HG02759 (cell line): ENCODE results near the gene MT1E.
A peak's percentile ranks its signal among the peaks of the same experiment; 100 is the strongest.
"Not testable (repeated sequence)": the region's sequence is repeated elsewhere in the genome, so short reads cannot be mapped to it uniquely, and the experiment has no call there.

Experiments used
- ATAC-seq: cut with Tn5 transposase; IDR thresholded peaks from one replicate; pipeline ENCODE4 v1.9.1; 2021; ENCODE audit warnings: mild to moderate bottlenecking, moderate library complexity; ENCODE audit not compliant: unreplicated experiment

MT1E gene

DNA sequence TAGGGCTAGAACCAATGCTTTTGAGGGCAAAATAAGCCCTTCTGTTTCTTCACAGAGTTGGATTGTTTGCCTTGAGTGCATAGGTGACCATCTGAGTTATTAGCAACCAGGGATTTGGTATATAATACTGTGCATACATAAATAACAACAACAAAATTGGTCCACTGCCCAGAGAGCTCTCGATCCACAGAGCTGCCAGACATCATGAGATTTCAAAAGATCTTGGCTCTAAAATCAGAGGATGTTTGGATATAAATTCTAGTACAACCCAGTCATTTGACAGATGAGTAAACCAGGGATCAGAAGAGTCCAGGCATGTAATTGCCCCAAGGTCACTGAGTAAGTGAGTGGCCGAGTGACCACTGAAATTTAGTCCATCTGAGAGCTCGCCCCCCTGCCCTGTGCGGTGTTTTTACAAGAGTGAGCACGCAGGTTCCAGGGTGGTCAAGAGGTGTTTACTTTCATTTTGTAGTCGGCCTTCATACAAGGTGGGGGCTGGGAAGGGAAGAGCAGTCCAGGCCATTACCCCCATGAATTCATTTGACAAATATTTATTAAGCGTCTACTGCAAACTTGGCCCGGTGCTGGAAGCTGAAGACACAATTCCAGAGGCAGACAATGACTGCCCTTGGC lies 19.0 kb upstream of the MT1E start:
- no peak for ATAC-seq

DNA sequence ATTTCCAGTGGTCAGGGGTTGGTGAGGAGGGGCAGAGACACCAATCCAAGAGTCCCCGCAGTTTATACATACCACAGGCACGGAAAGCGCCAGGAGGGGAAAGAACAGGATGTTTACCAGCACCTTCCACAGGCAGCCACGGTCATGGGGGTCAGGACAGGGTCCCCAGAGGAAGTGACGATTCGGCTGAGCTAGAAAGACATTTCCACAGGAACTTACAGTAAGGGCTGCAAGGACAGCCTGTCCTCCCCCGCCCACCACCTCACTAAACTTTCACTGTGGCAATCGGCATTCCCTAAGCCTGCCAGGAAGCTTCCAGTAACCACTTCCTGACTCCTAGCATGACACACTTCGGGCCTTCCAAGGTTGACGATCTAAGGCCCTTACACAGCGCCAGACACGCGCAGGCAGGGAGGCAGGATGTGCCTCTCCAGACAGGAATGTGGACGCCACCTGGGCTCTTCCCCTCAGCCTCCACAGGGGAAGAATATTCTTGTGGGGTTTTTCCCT lies 18.4 kb upstream of the MT1E start:
- ATAC-seq = no peak

DNA sequence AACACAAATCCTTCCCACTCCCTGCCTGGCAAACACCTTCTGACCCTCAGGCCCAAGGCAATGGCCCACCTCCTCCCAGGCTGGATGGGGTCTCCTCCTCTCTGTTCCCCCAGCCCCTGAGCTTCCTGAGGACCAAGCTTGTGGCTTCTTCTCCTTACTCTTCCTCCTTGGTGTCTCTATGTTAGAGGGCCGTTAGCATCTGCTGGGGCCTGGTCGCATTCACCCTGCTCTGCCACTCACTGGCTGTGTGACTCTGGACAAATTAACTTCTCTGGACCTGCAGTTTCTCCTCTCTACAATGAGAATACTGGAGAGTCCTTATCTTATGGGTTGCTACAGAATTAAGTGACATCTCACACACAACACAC lies 17.9 kb upstream of the MT1E start:
- ATAC-seq = no peak

DNA sequence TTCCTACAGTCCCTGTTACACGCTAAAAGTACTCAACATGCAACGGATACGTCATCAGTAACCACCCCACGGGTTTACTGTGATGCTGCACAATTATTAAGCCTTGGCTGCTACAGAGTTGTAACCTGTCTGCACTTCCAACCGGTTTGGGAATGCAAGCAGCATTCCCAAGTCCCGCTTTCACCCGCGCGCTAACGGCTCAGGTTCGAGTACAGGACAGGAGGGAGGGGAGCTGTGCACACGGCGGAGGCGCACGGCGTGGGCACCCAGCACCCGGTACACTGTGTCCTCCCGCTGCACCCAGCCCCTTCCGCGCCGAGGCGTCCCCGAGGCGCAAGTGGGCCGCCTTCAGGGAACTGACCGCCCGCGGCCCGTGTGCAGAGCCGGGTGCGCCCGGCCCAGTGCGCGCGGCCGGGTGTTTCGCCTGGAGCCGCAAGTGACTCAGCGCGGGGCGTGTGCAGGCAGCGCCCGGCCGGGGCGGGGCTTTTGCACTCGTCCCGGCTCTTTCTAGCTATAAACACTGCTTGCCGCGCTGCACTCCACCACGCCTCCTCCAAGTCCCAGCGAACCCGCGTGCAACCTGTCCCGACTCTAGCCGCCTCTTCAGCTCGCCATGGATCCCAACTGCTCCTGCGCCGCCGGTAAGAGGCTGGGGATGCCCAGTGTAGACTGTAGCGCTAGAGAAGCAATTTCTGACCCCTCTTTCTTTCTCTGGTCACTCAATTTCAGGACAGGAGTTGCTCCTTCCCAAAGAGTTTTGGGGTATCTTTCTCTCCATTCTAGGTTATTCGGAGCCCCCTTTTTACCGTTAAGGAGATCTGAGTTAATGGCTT lies 17.3 kb upstream of the MT1E start, which contains the start of gene MT2A:
TSS of gene MT2A (plus strand) at position 542 of the 833 bp plus-strand sequence. CDS start at position 614, 72 bp downstream.
- ATAC-seq = peak; percentile 88

DNA sequence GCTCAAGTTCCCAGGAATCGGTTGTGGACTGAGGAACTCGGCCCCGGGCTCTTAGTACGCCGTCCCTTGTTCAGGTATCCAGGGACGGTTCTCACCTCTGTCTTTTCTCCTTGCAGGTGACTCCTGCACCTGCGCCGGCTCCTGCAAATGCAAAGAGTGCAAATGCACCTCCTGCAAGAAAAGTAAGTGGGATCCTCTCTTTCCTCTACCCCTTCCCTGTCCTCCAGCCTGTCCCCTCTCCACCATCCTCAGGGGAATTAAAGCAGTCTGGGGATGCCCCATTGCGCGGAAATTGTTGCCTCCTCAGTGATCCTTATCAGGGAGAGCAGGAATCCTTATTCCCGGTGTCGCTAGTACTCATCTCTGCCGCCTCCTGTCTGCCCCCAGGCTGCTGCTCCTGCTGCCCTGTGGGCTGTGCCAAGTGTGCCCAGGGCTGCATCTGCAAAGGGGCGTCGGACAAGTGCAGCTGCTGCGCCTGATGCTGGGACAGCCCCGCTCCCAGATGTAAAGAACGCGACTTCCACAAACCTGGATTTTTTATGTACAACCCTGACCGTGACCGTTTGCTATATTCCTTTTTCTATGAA lies 16.6 kb upstream of the MT1E start:
- ATAC-seq = no peak

GRCh38 chr16:56609463-56609921 lies 16.1 kb upstream of the MT1E start:
- peak; percentile 43 for ATAC-seq

- ATAC-seq = peak; percentile 22
These were observed 15.5 kb upstream of the MT1E start for GRCh38 chr16:56610017-56610608.

DNA sequence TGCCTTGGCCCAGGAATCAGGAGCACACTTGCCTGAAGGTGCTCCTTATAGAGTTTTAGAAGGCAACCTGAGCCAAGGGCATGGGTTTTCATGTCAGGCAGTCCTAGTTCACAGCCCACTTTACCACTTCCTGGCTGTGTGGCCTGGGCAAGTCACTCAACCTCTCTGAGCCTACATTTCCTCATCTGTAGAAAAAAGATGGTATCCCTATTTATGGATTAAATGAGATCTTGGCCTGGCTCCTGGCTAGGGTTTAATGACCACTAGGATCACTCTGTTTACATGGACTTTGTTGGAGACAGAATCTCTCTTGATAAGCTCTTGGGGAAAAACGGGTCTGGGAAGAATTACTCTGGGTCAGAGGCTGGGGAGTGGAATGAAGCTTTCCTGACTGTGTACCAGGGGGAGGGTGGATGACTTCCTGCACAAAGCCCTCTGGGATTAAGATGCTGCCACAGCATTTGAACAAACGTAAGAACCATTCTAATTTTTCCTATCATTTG lies 14.9 kb upstream of the MT1E start:
- no peak for ATAC-seq

- no peak for ATAC-seq
These were observed 14.2 kb upstream of the MT1E start for GRCh38 chr16:56611281-56611833.

DNA sequence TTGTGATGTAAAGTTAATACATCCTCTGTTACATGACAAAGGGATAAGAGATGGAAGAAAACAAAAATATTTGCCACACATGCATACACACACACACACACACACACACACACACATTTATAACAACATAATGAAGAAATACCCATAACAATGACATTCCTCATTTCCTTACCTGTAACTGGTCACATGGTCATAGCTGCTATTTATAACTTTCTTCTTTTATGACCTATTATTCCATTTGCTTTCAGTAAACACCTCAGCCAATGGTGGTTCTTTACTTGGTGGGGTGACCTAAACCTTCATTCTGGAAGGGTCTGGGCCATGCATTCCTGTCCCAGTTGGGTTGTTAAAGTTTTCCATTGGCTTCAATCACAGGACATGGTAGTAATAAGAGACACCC lies 11.9 kb upstream of the MT1E start:
- ATAC-seq = no peak

GRCh38 chr16:56614549-56614991 lies 11.0 kb upstream of the MT1E start:
- no peak for ATAC-seq

DNA sequence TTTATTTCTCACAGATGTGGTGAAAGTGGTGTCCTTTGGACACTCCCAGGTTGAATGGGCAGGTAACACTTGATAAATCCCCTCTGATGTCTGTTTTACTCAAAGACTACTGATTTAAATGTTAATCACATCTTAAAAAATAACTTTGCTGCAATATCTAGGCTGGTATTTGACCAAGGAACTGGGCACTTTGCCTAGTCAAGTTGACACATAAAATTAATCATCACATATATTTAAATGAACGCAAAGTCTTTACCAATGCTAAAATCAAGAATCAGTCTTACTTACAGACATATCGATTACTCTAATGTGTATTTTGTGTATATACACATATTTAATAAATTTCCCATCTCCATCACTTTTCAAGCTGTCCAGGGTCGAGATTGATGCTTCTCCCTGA lies 10.2 kb upstream of the MT1E start:
- ATAC-seq = no peak

DNA sequence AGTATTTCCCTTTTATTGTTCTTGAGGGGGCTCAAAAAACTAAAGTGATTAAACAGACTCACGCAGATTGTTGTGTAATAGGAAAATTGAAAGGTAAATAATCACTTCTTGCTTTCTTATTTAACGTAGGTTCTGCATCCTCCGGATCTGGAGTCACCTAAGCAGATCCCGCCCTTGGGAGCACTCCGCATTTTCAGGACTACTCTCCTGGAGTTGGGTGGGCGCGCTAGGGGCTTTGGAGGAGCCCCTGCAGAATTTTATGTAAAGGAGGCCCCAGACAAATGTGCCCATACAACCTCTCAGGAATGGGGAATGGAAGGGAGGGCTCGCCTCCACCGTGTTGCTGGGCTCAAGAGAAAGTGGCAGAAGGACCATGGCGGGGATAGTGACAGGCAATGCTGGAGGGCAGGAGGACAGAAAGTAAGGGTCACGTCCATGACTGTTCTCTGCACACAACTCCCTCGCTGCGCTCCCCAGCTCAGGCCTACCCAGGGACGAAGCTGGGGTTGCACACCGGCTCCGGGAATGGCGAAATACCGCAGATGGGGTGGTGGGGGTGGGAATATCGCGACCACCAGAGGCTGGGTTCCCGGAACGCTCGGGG lies 8.9 kb upstream of the MT1E start:
- no peak for ATAC-seq

- no peak for ATAC-seq
These were observed 8.1 kb upstream of the MT1E start for GRCh38 chr16:56617212-56618085.

DNA sequence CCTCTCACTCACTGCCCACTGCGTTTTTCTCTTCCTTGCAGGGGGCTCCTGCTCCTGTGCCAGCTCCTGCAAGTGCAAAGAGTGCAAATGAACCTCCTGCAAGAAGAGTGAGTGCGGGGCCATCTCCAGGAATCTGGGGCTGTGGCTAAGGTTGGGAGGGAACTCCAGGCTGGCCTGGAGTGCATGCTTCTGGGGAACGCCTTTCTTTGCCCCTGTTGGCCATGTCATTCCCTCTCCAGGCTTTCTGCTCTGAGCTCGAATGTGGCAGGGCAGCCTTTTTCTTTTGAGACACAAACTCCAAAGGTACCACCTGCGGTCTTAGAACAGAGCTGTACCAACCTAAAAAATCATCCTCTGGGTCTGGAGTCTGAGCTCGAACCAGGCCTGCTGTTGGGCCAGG lies 7.4 kb upstream of the MT1E start:
- no peak for ATAC-seq

DNA sequence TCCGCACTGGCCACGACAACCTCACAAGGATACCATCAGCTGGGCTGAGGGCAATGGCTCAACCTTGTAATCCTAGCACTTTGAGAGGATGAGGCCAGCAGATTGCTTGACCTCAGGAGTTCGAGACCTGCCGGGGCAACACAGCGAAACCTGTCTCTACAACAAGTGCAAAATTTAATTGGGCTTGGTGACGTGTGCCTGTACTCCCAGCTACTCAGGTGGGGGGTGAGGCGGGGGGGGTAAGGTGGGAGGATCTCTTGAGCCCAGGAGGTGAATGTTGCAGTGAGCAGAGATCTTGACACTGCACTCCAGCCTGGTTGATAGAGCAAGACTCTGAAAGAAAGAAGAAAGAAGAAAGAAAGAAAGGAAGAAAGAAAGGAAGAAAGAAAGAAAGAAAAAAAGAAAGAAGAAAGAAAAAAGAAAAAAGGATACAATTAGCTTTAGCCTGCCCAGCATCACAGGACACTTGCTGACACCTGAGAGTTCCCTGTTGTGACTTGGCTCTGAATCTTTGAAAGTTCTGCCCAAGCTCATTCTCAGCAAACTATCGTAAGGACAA lies 5.2 kb upstream of the MT1E start:
- ATAC-seq = no peak

- not testable (repeated sequence) for ATAC-seq
These were observed 3.7 kb upstream of the MT1E start for GRCh38 chr16:56621665-56622445.

DNA sequence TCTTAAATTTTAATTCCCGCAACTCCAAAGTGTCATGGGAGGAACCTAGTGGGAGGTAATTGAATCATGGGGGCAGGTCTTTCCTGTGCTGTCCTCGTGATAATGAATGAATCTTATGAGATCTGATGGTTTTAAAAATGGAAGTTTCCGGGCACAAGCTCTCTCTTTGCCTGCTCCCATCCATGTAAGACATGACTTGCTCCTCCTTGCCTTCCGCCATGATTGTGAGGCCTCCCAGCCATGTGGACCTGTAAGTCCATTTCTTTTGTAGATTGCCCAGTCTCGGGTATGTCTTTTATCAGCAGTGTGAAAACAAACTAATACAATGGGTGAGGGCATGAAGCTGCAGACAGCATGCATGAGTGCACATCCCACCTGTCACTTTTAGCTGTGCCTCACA lies 2.4 kb upstream of the MT1E start:
- not testable (repeated sequence) for ATAC-seq
